ENCODE data around the gene LETM1. TPM values are rescaled to one million over a fixed set of nuclear protein-coding genes. Genes with fewer than 3 reads are reported as not detected.

Gene LETM1
- polyA plus RNA-seq, 1 donor (not counting 4 experiments of a cell fraction or from before 2014, with no cell fraction given), result 25.6 TPM

DNA sequence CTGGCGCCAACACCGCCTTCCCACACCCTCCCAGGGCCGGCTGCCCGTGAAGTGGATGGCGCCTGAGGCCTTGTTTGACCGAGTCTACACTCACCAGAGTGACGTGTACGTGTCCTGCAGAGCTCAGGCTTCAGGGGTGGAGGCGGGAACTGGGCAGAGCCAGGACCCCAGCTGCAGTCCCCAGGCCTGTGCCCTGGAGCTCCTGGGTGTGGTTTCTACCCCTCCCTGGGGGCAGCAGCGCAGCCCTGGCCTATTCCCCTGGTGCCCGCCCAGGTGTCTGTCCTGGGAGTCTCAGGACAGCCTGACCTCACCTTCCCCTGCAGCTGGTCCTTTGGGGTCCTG is 49.8 kb downstream of the LETM1 start:
- no peaks in the 10 kb centered on the region for H3K79me2 ChIP-seq (ENCODE audit: control insufficient read depth, insufficient read depth, low read length)
- H3K36me3 ChIP-seq (ENCODE audit: control insufficient read depth in 2 of 2, extremely low read depth in 1 of 2, insufficient read depth in 2 of 2, low read length in 2 of 2), result peaks cover 24 to 25% of the 10 kb centered on the region in 2 experiments
- H4K20me1 ChIP-seq (ENCODE audit: control insufficient read depth, extremely low read depth, insufficient read depth, low read length), result peaks cover 7% of the 10 kb centered on the region
- FAIRE-seq (no peak), DNase-seq (ENCODE audit: low read depth, low spot score) (no peak)
- H3K4me3 ChIP-seq (ENCODE audit: control insufficient read depth in 2 of 3, extremely low read depth in 1 of 3, insufficient read depth in 2 of 3, low read depth in 1 of 3, low read length in 3 of 3), result no peak overlapping the region
- no peak overlapping the region for H3K27ac ChIP-seq (ENCODE audit: control insufficient read depth, insufficient read depth, low read length)
- no peak overlapping the region for H3K9ac ChIP-seq (ENCODE audit: control insufficient read depth, extremely low read depth, insufficient read depth, low read length)
- no peaks in the 10 kb centered on the region for H3K4me1 ChIP-seq (ENCODE audit: control insufficient read depth, extremely low read depth, insufficient read depth, low read length)
- dilution Hi-C loops (cut with MboI; ENCODE audit: extremely low pct_ligation_motif_present, low sequenced_read_pairs), result no loop called here
- no peak overlapping the region for H2AFZ ChIP-seq (ENCODE audit: control insufficient read depth, low read length)
- no peaks in the 10 kb centered on the region for H3K9me3 ChIP-seq (ENCODE audit: control insufficient read depth, low read depth, low read length)
- no peak overlapping the region for H3K4me2 ChIP-seq (ENCODE audit: control insufficient read depth, extremely low read depth, insufficient read depth, low read depth, low read length)
- H3K27me3 ChIP-seq (ENCODE audit: control insufficient read depth, extremely low read depth, insufficient read depth, low read length), result no peaks in the 10 kb centered on the region
- TF ChIP-seq, protein P1, sequence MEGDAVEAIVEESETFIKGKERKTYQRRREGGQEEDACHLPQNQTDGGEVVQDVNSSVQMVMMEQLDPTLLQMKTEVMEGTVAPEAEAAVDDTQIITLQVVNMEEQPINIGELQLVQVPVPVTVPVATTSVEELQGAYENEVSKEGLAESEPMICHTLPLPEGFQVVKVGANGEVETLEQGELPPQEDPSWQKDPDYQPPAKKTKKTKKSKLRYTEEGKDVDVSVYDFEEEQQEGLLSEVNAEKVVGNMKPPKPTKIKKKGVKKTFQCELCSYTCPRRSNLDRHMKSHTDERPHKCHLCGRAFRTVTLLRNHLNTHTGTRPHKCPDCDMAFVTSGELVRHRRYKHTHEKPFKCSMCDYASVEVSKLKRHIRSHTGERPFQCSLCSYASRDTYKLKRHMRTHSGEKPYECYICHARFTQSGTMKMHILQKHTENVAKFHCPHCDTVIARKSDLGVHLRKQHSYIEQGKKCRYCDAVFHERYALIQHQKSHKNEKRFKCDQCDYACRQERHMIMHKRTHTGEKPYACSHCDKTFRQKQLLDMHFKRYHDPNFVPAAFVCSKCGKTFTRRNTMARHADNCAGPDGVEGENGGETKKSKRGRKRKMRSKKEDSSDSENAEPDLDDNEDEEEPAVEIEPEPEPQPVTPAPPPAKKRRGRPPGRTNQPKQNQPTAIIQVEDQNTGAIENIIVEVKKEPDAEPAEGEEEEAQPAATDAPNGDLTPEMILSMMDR (optimal IDR thresholded peaks at IDR 0.05 in 1 of 3, IDR thresholded peaks at IDR 0.05 in 1 of 3, conservative IDR thresholded peaks at IDR 0.05 in 1 of 3; ENCODE audit: extremely low read depth in 1 of 3, insufficient read depth in 2 of 3, low read length in 3 of 3), result no peak
- no peak for TF ChIP-seq EZH2 (IDR thresholded peaks at IDR 0.05; ENCODE audit: low read length)
- H3K9me1 ChIP-seq (ENCODE audit: control insufficient read depth, extremely low read depth, insufficient read depth, low read length), result no peaks in the 10 kb centered on the region

DNA sequence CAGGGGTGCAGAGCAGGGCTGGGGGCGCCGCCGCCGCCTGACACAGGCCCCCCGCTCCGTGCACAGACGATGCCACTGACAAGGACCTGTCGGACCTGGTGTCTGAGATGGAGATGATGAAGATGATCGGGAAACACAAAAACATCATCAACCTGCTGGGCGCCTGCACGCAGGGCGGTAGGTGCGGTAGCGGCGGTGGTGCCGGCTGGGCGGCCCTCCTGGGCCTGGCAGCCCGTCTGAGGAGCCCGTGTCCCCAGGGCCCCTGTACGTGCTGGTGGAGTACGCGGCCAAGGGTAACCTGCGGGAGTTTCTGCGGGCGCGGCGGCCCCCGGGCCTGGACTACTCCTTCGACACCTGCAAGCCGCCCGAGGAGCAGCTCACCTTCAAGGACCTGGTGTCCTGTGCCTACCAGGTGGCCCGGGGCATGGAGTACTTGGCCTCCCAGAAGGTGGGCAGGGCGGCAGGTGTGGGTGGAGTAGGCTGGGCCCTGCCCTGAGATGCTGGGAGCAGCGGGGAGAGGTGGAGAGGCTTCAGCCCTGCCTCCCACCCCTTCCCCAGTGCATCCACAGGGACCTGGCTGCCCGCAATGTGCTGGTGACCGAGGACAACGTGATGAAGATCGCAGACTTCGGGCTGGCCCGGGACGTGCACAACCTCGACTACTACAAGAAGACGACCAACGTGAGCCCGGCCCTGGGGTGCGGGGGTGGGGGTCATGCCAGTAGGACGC is 50.3 kb downstream of the LETM1 start:
- dilution Hi-C loops (cut with MboI; ENCODE audit: extremely low pct_ligation_motif_present, low sequenced_read_pairs), result no loop called here
- H4K20me1 ChIP-seq (ENCODE audit: control insufficient read depth, extremely low read depth, insufficient read depth, low read length), result peaks cover 7% of the 10 kb centered on the region
- no peaks in the 10 kb centered on the region for H3K27me3 ChIP-seq (ENCODE audit: control insufficient read depth, extremely low read depth, insufficient read depth, low read length)
- H3K4me1 ChIP-seq (ENCODE audit: control insufficient read depth, extremely low read depth, insufficient read depth, low read length), result no peaks in the 10 kb centered on the region
- no peaks in the 10 kb centered on the region for H3K9me3 ChIP-seq (ENCODE audit: control insufficient read depth, low read depth, low read length)
- H3K4me3 ChIP-seq (ENCODE audit: control insufficient read depth in 2 of 3, extremely low read depth in 1 of 3, insufficient read depth in 2 of 3, low read depth in 1 of 3, low read length in 3 of 3), result no peak overlapping the region
- no peak overlapping the region for H3K27ac ChIP-seq (ENCODE audit: control insufficient read depth, insufficient read depth, low read length)
- FAIRE-seq, result no peak
- H2AFZ ChIP-seq (ENCODE audit: control insufficient read depth, low read length), result no peak overlapping the region
- DNase-seq (ENCODE audit: low read depth, low spot score), result no peak
- H3K36me3 ChIP-seq (ENCODE audit: control insufficient read depth in 2 of 2, extremely low read depth in 1 of 2, insufficient read depth in 2 of 2, low read length in 2 of 2), result peaks cover 21 to 24% of the 10 kb centered on the region in 2 experiments
- H3K79me2 ChIP-seq (ENCODE audit: control insufficient read depth, insufficient read depth, low read length), result no peaks in the 10 kb centered on the region
- H3K9ac ChIP-seq (ENCODE audit: control insufficient read depth, extremely low read depth, insufficient read depth, low read length), result no peak overlapping the region
- no peak for TF ChIP-seq EZH2 (IDR thresholded peaks at IDR 0.05; ENCODE audit: low read length)
- TF ChIP-seq, protein P1 (optimal IDR thresholded peaks at IDR 0.05 in 1 of 3, IDR thresholded peaks at IDR 0.05 in 1 of 3, conservative IDR thresholded peaks at IDR 0.05 in 1 of 3; ENCODE audit: extremely low read depth in 1 of 3, insufficient read depth in 2 of 3, low read length in 3 of 3), result no peak
- no peak overlapping the region for H3K4me2 ChIP-seq (ENCODE audit: control insufficient read depth, extremely low read depth, insufficient read depth, low read depth, low read length)
- H3K9me1 ChIP-seq (ENCODE audit: control insufficient read depth, extremely low read depth, insufficient read depth, low read length), result no peaks in the 10 kb centered on the region

Data from keratinocyte (primary cell).